NCI-H526 (cell line): Measurements from ENCODE around the gene DGKG.
A peak's percentile ranks its signal among the peaks of the same experiment; 100 is the strongest.

Source experiments
- DNase-seq, 2 experiments: peaks; one replicate each; lab custom pipeline; 2025; lab: John Stamatoyannopoulos, UW

Gene DGKG

DNA sequence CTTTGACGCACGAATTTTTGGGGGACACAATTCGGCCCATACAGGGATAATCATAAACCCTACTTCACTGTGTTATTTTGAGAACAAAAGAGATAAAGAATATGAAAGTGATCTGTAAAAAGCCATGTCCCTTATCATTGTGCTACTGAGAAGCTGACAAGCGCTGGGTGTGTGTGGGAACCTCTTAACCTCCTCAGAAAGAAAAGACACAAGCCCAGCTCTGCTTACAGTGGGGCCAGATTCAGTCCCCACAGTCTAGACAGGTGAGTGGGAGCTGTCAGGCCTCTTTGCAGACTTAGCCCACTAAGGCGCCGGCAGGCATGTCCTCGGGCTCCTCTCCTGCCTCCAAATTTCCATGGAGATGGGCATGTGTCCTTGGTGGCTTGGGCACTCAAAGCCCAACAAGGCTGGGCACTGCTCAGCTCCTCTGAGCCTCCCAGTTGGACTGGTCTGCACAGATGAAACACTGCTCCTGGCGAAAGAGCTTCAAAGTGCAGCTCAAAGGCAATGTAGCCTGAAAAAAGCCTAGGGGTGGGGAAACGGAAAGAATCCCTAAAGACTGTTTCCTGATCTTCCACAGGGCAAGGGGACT, 188.7 kb downstream of the DGKG start:
- DNase-seq, result no peak

DNA sequence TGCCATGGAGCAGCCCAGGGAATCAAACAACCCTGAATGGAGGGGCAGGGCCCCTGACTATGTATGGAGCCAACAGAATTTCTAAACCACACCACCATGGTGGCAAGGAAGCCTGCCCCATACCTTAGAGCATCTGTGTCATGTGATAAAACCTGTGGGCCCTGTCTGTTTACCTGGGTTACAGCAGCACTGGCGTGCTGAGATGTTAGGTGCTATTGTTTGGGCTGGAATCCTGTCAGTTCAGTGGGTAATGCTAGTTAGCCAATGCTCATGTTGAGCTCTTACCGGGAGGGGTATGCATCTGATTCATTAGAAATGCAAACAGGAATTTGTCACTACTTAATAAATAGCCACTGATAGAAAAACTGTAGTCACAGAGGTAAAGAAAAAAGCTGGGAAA, 189.7 kb downstream of the DGKG start:
- DNase-seq, result no peak

DNA sequence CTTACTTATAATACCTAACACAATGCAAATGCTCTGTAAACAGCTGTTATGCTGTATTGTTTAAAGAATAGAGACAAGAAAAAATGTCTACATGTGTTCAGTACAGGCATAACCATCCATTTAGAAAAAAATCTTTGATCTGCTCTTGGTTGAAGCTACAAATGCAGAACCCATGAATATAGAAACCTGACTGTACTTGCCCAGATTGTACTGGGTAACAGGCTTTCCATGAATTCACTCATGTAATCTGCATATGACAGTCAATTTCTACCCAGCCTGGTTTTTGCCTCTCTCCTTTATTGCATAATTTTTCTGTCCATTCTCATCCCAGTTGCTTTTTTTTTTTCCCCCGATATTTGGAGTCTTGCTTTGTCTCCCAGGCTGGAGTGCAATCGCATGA, 190.5 kb downstream of the DGKG start:
- peak; percentile 51 to 63 for DNase-seq

DNA sequence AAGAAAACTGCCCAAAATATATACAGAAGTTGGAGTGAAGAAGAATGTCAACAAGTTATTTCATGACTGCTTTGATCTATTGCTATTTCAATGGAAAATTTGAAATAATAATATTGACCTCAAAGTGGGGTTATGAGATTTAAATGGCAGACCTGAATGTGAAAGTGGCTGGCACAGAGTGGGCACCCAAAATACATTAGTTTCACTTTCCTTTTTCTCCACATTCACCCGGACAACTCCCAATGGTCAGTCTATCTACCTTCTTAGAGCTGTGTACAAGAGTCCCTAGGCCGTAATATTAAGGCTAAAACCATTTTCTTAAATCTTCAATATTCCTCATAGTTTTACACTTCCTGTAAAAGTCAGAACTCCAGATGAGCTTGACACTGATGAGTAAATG, 191.5 kb downstream of the DGKG start:
- DNase-seq, result no peak

DNA sequence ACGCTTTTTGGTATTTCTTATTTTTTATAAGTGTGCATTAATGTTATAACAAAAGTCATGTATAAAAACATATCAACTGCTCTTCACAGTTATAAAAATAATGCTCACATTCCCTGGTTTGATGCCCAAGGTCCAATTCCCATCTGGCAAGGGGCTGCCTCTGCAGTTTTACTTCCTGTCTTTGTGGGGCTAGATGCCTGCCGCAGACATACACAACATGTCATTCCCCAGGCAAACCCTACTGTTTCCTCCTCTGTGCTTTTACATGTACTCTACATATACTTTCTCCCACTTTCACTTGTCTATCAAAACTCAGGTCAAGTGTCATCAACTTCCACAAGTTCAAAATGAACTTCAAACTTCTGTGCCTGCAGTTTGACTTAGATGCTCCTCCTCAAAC, 192.7 kb downstream of the DGKG start:
- no peak for DNase-seq

DNA sequence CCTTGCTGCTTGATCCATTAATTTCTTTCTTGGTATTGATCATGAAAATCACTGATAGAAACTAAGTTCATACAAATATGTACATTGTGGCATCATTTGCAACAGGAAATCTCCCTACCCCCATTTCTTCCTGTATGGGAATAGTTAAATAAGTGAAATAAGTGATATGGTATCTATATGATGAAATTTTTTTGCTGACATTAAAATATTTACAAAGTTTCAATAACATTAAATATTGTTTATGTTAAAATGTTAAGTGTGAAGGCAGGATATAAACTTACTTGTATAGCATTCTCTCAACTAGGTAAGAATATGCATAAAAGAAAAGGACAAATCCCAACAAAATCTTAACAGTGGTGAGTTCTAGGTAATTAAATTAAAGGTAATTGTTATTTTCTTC, 193.1 kb downstream of the DGKG start:
- DNase-seq, result no peak

DNA sequence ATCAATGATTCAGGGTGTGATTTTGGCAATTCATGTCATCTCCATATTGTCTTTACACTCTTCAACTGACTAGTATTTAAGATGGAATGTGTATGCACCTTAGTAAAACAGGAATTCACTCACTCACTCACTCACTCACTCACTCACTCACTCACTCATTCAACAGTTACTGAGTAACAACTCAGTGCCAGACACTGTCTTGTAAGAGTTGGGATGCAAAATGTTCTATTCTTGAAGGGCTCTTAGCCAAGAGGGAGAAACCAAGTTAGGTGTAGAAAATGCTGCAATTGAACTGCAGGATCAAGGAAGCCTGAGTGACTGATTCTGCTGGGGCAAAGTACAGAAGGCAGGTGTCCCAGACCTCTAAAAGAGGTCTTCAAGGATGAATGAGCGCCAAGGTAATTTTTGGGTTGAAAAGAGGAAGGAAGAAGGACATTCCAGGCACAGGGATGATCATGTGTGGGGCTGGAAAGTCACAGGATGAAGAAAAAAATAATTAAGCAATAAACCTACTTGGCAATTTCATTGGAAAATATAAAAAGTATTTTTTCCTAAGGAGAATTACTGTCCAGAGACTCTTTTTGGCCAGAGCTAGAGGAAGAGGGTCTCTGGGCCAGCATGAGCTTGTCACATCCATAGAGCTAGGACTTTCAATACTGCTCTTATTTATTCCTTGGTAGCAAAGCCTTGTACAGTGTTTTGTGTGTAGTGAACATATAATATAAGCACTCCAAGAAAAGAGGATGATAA, 194.2 kb downstream of the DGKG start:
- no peak for DNase-seq

GRCh38 chr3:186166491-186167288, 195.3 kb downstream of the DGKG start:
- no peak for DNase-seq

DNA sequence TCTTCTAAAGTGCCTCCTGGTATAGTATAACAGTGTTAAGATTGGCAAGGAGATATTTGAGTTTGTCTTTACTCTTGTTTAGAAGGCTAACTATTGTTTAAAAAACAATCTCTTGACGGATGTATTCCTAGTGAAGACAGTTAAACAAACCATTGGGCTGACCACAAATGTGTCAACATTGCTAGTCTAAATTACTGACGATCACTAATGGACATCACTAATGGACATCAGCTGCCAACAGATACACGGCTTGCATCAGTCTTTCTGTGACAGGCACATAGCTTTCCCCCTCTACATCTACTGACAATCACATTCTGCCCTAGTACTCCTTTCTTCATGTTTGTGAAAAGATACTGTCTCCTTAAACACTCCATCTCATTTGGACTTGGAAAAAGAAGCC, 196.0 kb downstream of the DGKG start:
- peak; percentile 20 to 44 for DNase-seq

DNA sequence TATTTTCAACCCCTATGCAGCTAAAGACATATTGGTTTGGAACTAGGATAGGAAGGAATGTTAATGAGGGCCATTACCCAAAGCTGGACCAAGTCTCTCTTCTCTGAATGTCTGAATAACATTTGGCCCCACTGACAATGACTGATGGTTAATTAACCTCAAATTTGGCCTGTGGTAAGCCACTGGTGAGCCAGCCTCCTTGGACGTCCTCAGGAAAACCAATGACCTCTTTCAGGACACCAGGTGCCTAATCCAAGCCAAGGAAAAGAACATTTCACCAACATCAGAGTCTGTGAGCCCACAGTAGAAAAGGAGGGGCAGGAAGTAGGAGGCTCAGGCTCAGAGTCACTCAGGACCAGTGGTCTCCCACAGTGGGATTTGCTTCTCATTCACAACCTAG, 196.7 kb downstream of the DGKG start:
- no peak for DNase-seq

GRCh38 chr3:186164696-186165095, 197.3 kb downstream of the DGKG start:
- DNase-seq, result no peak

DNA sequence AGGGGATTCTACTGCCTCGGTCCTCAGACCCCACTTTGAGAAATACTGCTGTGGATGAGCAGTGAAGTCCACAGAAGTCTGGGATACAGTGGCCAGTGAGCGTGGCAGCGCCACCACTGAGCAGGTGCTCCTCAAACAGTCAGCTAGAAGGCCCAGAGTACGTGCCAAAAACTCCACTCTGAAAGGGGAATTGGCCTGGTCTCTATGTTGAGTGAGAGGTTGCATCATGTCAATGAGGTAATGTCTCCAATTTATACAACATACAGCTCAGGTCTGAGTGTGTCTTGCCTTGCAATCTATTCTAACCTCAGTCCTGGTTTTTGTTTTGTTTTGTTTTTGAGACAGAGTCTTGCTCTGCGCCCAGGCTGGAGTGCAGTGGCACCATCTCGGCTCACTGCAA, 199.8 kb downstream of the DGKG start:
- no peak for DNase-seq

DNA sequence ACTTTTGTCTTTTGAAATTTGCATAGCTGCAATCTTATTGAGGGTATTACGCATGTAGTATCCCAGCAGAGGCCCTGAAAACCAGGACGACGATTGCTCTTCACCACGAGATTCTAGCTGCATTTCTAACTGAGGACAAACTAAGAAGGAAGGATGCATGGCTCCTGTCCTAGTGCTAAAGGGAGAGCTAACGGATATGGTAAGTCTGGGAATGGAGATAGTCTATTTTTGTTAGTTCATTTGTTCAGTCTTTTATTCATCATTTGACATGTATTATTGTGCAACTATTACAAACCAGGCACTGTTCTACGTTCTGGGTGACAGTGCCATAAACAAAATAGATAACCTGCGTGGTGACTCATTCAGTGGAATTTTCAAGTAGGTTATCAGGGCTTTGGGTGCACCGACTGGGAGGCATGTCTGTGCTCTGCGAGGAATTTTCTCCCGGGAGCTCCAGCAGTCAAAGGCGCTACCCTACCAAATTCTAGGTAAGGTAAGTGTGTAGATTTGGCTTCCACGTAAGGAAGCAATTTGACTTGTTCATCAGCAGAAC, 201.3 kb downstream of the DGKG start:
- no peak for DNase-seq

- no peak for DNase-seq
These were observed 207.4 kb downstream of the DGKG start for GRCh38 chr3:186154641-186155040.

GRCh38 chr3:186152889-186153292, 209.1 kb downstream of the DGKG start:
- DNase-seq, result no peak

DNA sequence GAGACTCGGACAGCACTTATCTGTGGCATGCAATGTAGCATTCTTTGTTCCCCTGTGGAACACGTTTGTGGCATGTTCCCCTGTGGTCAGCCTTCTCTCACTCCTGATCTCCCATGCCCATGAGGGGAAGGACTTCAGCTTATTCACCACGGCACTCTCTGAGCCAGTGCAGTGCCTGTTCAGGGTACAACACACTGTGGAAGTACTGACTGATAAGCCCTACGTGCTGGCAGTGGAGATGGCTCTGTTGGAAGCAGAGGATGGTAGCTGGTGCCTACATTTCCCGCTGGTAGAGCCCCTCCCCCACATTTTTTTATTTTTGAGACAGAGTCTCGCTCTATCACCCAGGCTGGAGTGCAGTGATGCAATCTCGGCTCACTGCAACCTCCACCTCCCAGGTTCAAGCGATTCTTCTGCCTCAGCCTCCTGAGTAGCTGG, 209.7 kb downstream of the DGKG start:
- DNase-seq, result no peak

GRCh38 chr3:186151077-186151971, 210.7 kb downstream of the DGKG start:
- DNase-seq, result no peak

DNA sequence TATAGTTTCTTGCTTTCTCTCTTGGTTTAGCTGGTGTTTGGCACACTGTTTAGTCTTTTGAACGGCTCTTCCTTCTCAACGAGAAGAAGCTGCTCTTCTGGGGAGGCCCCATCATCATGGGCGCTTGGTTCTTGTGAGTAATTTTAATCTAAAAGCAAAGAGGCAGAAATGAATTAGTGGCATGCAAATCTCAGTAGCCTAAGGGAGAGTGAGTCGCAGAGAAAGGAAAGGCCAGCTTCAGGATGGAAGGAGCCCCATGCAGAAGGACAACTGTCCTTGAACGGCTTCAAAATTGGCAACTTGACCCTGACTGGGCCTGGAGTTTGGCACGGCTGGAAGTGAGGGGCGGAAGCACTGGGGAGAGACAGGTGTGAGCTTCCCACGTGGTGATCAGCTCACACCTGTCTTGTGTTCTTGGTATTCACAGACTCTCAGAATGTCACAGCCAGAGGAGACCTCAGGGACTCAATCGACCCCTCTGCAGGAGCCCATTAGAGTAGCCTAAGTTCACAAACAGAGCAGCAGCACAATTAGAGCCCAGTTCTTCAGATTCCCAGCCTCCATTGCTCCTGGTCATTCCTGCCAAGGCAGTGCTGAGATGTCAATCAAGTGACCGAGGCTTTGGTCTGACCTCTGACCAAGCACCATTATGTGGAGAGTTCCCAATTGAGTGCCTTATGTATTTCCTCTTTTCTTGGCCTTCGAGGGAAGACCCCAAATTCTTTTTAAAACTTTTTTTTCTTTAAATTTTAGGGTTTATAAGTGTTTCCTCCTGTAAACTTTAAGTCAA, 211.8 kb downstream of the DGKG start:
- peak in 1 of 2 experiments; percentile 27 for DNase-seq

- no peak for DNase-seq
These were observed 212.6 kb downstream of the DGKG start for GRCh38 chr3:186149319-186149960.

GRCh38 chr3:186144257-186144656, 217.8 kb downstream of the DGKG start:
- DNase-seq, result no peak
